ENCODE results near the gene SLC39A5.
"Not testable (repeated sequence)": the region's sequence is repeated elsewhere in the genome, so short reads cannot be mapped to it uniquely, and the experiment has no call there.

The SLC39A5 gene

DNA sequence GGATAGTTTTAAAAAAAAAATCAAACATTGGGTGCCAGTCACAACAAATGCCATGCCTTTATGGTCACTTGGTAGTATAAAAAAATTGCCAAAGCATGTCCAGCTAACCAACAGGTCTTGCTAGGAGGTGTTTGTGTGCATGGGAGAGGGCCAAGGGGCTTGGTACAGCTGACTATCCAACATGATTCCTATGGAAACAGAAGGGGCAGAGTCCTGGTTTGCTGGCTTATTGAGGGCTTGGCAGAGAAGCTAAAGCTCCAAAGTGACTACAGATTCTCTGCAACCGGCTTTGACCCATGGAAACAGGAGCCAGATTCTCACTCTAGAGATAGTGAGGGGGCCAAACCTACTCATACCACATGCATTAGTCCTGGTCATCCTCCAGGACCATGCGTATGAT, 42.6 kb downstream of the SLC39A5 start:
- not testable (repeated sequence) for DNase-seq (ENCODE audit: low read depth in 2 of 3, low spot score in 1 of 3)

DNA sequence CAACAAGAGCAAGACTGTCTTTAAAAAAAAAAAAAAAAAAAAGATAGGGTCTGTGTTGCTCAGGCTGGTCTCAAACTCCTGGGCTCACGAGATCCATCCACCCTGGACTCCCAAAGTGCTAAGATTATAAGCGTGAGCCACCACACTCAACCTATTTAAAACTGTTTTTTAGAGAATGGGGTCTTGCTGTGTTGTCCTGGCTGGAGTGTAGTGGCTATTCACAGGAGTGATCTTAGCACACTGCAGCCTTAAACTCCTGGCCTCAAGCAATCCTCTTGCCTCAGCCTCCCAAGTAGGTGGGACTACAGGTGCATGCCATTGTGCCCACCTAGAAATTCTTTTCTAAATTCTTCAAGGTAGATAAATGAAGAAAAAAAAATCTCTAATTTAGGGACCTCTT, 44.4 kb downstream of the SLC39A5 start:
- no peak for DNase-seq (ENCODE audit: low read depth in 2 of 3, low spot score in 1 of 3)

DNA sequence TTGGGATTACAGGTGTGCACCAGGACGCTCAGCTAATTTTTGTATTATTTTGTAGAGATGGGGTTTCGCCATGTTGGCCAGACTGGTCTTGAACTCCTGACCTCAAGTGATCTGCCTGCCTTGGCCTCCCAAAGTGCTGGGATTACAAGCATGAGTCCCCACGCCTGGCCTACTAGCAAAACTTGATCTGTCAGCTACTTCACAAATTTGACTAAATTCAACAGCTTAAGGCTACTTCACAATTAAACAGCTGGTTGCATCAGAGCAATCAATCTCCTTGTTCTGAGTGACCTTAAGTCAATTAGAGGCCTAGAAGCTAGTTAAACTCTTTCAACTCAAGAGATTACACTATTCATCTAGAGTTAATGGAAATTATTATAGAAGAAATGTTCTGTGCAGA, 49.1 kb downstream of the SLC39A5 start:
- no peak for DNase-seq (ENCODE audit: low read depth in 2 of 3, low spot score in 1 of 3)

DNA sequence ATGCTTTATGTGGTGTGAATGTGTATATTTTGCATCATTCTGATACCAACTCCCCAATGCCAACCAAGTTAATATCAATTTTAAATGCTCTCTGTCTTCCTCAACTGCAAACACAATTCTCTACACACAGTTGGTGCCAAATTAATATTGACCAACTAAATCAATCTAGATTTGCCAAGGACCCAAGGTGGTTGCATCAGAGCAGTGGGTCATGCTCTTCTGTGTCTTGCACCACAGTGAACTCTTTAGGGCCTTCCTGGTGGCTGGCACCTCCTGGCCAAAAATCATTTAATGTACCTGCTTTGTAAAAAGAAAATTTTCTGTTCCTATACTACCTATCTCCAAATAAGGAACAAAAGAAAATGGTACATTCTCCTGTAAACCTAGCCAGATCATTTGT, 51.0 kb downstream of the SLC39A5 start:
- DNase-seq (ENCODE audit: low read depth in 2 of 3, low spot score in 1 of 3), result no peak

DNA sequence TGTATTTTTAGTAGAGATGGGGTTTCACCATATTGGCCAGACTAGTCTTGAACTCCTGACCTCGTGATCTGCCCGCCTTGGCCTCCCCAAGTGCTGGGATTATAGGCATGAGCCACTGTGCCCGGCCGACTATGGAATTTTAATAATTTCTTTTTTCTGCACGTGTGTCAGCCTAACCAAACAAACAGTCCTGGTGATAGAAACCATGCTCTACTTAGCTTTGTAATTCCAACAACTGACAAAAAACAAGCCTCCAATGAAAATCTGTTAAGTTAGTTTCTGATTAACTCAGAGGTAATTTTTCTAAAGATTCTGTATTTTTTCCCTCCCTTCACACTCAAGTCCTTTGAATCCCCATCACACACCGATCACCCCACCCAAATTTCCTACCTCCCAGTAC, 52.2 kb downstream of the SLC39A5 start:
- DNase-seq (ENCODE audit: low read depth in 2 of 3, low spot score in 1 of 3), result no peak

DNA sequence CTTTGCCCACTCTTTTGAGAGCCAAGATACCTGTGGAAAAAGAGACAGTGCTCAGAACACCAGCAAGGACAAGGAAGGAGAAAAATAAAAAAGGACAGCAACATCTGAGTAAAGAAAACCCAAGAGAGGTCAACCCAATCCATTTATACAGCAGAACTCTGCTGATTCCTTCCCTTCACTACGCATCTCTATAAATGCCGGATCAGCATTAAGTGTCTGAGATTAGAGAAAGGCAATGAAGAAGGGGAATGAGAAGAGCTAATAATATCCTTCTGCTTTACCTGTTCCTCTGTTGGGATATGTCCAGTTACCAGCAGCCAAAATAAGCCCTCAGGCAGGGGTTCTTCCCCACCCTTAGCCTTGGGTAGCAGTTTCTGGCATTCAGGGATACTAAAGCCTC, 52.7 kb downstream of the SLC39A5 start:
- no peak for DNase-seq (ENCODE audit: low read depth in 2 of 3, low spot score in 1 of 3)

DNA sequence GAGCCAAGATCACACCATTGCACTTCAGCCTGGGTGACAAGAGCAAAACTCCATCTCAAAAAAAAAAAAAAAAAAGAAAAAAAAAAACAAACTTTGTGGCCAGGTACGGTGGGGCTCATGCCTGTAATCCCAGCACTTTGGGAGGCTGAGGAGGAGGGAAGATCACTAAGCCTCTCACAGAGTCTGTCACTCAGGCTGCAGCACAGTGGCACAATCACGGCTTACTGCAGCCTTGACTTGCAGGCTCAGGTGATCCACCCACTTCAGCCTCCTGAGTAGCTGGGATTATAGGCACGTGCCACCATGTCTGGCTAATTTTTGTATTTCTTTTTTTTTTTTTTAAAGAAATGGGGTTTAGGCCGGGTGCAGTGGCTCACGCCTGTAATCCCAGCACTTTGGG, 54.4 kb downstream of the SLC39A5 start:
- DNase-seq (ENCODE audit: low read depth in 2 of 3, low spot score in 1 of 3), result not testable (repeated sequence)

DNA sequence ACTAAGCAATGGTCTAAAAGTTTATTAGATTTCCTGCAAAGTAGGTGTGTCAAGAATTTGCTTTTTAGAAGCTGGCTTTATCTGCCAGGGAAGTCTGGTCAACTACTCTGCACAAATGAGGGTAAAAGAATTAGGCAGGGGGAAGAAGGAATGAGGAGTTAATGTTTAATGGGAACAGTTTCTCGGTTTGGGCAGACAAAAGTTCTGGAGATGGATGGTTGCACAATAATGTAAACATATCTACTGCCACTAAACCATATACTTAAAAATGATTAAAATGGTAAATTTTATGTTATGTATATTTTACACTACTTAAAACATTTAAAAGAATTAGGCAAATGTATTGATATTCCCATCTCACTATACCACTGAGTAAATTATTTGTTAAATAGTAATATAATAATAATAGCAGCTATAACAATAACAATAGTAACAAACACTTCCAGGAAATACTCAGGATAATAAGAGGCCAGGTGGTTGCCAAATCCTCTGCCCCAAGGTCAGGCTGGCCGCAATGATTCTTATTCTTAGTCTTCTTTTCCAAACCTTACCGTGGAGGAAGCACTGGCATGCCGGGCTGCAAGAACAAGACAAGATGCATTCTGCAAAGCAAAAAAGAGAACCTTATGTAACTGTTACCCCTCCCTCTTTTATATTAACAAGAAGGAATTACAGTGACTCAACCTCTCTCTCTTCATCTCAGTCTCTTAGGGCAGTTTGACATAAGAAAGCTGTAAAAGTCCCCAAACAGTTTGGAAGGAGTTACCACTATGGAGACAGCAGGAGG, 56.4 kb downstream of the SLC39A5 start:
- DNase-seq (ENCODE audit: low read depth in 2 of 3, low spot score in 1 of 3), result no peak

All from stimulated activated CD4-positive, alpha-beta T cell treated with anti-CD3 and anti-CD28 coated beads, Interleukin-12 subunit alpha, Interleukin-12 subunit beta, amount 100 ng/mL, for 48 hours (primary cell).